AG09309 (cell line): ENCODE data around the gene RPAP3.

ENCODE experiments used
- DNase-seq: peaks from one replicate; pipeline ENCODE4 v3.0.0-alpha.2; 2010; ENCODE audit warnings: low read depth
- H3K4me3 ChIP-seq: 2 replicates; pipeline ENCODE4 v1.5.1; 2011; ENCODE audit warnings: mild to moderate bottlenecking, low read depth, low read length, moderate library complexity; ENCODE audit not compliant: control insufficient read depth
- TF ChIP-seq, protein P1 (sequence below): IDR thresholded peaks from 2 replicates; pipeline ENCODE4 v1.5.1; 2011; ENCODE audit warnings: mild to moderate bottlenecking, low read depth, low read length, inconsistent platforms; ENCODE audit not compliant: insufficient read depth, control insufficient read depth; ENCODE audit errors: missing control alignments

Gene RPAP3

DNA sequence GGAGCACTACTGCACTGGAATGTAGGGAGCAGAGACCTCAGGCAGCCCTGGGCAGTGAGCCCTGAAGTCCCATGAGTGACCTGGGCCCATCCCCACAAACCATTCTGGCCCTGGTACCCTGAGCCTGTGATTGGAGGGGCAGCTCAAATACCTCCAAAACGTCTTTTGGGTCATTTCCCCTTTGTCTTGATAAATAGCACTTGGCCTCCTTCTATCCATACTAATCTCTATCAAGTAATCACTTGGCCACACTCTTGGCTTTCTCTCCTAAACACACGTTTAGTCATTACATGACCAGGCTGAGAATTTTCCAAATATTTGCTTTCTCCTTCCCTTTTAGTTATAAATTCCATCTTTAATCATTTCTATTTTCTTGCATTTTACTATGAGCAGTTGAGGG, 91.3 kb downstream of the RPAP3 start:
- H3K4me3 ChIP-seq = no peak overlapping the region
- TF ChIP-seq, protein P1, sequence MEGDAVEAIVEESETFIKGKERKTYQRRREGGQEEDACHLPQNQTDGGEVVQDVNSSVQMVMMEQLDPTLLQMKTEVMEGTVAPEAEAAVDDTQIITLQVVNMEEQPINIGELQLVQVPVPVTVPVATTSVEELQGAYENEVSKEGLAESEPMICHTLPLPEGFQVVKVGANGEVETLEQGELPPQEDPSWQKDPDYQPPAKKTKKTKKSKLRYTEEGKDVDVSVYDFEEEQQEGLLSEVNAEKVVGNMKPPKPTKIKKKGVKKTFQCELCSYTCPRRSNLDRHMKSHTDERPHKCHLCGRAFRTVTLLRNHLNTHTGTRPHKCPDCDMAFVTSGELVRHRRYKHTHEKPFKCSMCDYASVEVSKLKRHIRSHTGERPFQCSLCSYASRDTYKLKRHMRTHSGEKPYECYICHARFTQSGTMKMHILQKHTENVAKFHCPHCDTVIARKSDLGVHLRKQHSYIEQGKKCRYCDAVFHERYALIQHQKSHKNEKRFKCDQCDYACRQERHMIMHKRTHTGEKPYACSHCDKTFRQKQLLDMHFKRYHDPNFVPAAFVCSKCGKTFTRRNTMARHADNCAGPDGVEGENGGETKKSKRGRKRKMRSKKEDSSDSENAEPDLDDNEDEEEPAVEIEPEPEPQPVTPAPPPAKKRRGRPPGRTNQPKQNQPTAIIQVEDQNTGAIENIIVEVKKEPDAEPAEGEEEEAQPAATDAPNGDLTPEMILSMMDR = no peak
- no peak for DNase-seq

DNA sequence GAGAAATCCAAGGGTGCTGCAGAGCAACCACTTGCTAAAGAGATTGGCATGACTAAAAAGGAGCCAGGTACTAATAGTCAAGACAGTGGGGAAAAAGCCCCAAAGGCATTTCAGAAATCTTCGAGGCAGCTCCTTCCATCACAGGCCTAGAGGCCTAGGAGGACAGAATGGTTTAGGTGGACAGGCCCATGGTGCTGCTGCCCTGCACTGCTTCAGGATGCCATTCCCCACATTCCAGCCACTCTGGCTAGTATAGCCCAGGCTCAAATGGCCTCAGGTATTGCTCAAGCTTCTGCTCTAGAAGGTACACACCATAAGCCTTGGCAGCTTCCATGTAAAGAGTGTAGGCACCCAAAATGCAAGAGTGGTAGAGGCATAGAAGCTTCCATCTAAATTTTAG, 92.9 kb downstream of the RPAP3 start:
- TF ChIP-seq, protein P1 = no peak

DNA sequence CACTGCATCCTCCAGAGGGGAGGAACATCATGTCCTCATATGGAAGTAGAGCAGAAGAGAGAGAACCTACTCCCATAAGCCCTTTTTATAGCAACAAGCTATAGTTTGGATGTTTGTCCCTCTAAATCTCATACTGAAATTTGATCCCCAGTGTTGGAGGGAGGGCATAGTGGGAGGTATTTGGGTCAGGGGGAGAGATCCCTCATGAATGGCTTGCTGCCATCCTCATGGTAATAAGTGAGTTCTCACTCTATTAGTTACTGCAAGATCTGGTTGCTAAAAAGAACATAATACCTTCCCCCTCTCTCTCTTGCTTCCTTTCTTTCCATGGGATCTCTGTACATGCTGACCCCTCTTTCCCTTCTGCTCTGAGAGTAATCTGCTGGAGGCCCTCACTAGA, 93.9 kb downstream of the RPAP3 start:
- H3K4me3 ChIP-seq = no peak overlapping the region
- TF ChIP-seq, protein P1 = no peak
- DNase-seq = no peak

More for the DNA sequence above, 92.9 kb downstream of the RPAP3 start:
- no peak overlapping the region for H3K4me3 ChIP-seq
- DNase-seq = no peak
